ENCODE results near the gene BBOX1.

Gene BBOX1

DNA sequence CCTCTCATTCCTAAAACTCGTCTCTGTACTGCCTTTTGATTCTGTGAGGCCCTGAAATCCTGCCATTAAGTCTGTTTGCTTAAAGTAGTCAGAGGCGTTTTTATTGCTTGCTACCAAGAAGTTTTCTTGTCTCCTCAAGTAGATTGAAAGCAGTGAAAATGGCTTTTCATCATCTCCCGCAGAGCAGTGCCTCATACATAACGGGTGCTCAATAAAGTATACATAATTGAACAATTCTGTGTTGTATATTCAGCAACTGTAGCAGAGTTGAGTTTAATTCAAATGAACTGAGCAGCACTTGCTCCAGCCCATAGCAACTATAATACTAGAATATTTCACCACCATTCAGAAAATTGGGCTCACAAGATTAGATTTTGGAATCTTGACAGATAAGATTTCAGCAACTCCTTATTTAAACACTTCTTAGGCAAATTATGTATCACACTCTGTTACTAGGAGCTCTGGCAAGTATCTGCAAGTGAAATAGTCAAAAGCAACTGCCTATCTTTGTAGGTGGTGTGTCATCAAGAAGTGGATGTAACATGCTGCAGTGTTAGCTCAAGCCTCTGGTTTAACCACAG is 26.7 kb upstream of the BBOX1 start:
- H3K4me2 ChIP-seq (ENCODE audit: low read length) = no peak overlapping the region
- no peaks in the 10 kb centered on the region for H3K9me2 ChIP-seq (replicated peaks; ENCODE audit: control insufficient read depth, low read length)
- H3K27me3 ChIP-seq (ENCODE audit: control insufficient read depth, low read length) = no peaks in the 10 kb centered on the region
- H3K9me3 ChIP-seq (ENCODE audit: control insufficient read depth, insufficient read depth, low read length) = no peaks in the 10 kb centered on the region
- H3K79me2 ChIP-seq (ENCODE audit: control insufficient read depth, low read length) = no peaks in the 10 kb centered on the region
- no peaks in the 10 kb centered on the region for H4K20me1 ChIP-seq (ENCODE audit: control insufficient read depth, insufficient read depth, low read depth, low read length)
- TF ChIP-seq, protein P1, sequence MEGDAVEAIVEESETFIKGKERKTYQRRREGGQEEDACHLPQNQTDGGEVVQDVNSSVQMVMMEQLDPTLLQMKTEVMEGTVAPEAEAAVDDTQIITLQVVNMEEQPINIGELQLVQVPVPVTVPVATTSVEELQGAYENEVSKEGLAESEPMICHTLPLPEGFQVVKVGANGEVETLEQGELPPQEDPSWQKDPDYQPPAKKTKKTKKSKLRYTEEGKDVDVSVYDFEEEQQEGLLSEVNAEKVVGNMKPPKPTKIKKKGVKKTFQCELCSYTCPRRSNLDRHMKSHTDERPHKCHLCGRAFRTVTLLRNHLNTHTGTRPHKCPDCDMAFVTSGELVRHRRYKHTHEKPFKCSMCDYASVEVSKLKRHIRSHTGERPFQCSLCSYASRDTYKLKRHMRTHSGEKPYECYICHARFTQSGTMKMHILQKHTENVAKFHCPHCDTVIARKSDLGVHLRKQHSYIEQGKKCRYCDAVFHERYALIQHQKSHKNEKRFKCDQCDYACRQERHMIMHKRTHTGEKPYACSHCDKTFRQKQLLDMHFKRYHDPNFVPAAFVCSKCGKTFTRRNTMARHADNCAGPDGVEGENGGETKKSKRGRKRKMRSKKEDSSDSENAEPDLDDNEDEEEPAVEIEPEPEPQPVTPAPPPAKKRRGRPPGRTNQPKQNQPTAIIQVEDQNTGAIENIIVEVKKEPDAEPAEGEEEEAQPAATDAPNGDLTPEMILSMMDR (IDR thresholded peaks at IDR 0.05; ENCODE audit: low read depth, low read length, poor library complexity, severe bottlenecking) = no peak
- no peak for TF ChIP-seq EZH2phosphoT487 (IDR thresholded peaks at IDR 0.05; ENCODE audit: borderline replicate concordance, low read length)
- H3F3A ChIP-seq (ENCODE audit: control insufficient read depth, insufficient read depth) = no peaks in the 10 kb centered on the region
- H3K27ac ChIP-seq (ENCODE audit: low read depth, low read length) = no peak overlapping the region
- H3K4me3 ChIP-seq (ENCODE audit: low read length) = no peak overlapping the region
- H3K4me1 ChIP-seq (ENCODE audit: control insufficient read depth, low read length) = no peaks in the 10 kb centered on the region
- H3K36me3 ChIP-seq (ENCODE audit: control insufficient read depth, low read length) = no peaks in the 10 kb centered on the region

GRCh38 chr11:27018902-27019529 is 21.6 kb upstream of the BBOX1 start:
- Histone ChIP-seq H3K27ac (ENCODE audit: low read depth, low read length) (no peak overlapping the region), H3K4me3 (ENCODE audit: low read length) (no peak overlapping the region), H4K20me1 (ENCODE audit: control insufficient read depth, insufficient read depth, low read depth, low read length) (no peaks in the 10 kb centered on the region), H3K9me2 (replicated peaks; ENCODE audit: control insufficient read depth, low read length) (no peaks in the 10 kb centered on the region; the same call in 1 of the 2 replicates), H3K79me2 (ENCODE audit: control insufficient read depth, low read length) (no peaks in the 10 kb centered on the region), H3K9me3 (ENCODE audit: control insufficient read depth, insufficient read depth, low read length) (no peaks in the 10 kb centered on the region), H3K36me3 (ENCODE audit: control insufficient read depth, low read length) (no peaks in the 10 kb centered on the region), H3K27me3 (ENCODE audit: control insufficient read depth, low read length) (no peaks in the 10 kb centered on the region), H3K4me2 (ENCODE audit: low read length) (no peak overlapping the region), H3F3A (ENCODE audit: control insufficient read depth, insufficient read depth) (no peaks in the 10 kb centered on the region), H3K4me1 (ENCODE audit: control insufficient read depth, low read length) (no peaks in the 10 kb centered on the region)
- TF ChIP-seq EZH2phosphoT487 (IDR thresholded peaks at IDR 0.05; ENCODE audit: borderline replicate concordance, low read length) = no peak
- TF ChIP-seq, protein P1 (IDR thresholded peaks at IDR 0.05; ENCODE audit: low read depth, low read length, poor library complexity, severe bottlenecking) = no peak

DNA sequence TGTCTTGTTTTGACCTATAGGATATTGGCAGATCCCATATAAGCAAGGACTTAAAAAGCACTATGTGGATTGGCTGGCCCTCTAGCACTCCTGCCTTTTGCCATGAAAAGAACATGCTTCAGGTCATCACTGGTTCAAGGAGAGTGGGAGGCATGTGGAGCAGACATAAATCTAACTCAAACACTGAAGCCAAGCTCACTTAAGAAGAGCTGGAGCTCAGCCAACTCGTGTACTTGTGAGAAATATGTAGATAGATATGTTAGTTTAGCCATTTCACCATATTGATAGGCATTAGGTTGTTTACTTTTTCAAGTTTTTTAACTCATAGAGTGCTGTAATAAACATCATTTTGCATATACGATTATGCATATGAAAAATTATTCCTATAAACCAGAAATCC is 19.9 kb upstream of the BBOX1 start:
- Histone ChIP-seq H3K4me2 (ENCODE audit: low read length) (no peak overlapping the region), H3K79me2 (ENCODE audit: control insufficient read depth, low read length) (no peaks in the 10 kb centered on the region), H4K20me1 (ENCODE audit: control insufficient read depth, insufficient read depth, low read depth, low read length) (no peaks in the 10 kb centered on the region), H3K4me1 (ENCODE audit: control insufficient read depth, low read length) (no peaks in the 10 kb centered on the region), H3K4me3 (ENCODE audit: low read length) (no peak overlapping the region), H3F3A (ENCODE audit: control insufficient read depth, insufficient read depth) (no peaks in the 10 kb centered on the region), H3K9me2 (replicated peaks; ENCODE audit: control insufficient read depth, low read length) (no peaks in the 10 kb centered on the region; the same call in 1 of the 2 replicates), H3K36me3 (ENCODE audit: control insufficient read depth, low read length) (no peaks in the 10 kb centered on the region), H3K27ac (ENCODE audit: low read depth, low read length) (no peak overlapping the region), H3K27me3 (ENCODE audit: control insufficient read depth, low read length) (no peaks in the 10 kb centered on the region), H3K9me3 (ENCODE audit: control insufficient read depth, insufficient read depth, low read length) (no peaks in the 10 kb centered on the region)
- TF ChIP-seq EZH2phosphoT487 (IDR thresholded peaks at IDR 0.05; ENCODE audit: borderline replicate concordance, low read length) = no peak
- TF ChIP-seq, protein P1 (IDR thresholded peaks at IDR 0.05; ENCODE audit: low read depth, low read length, poor library complexity, severe bottlenecking) = no peak
